Retinal pigment epithelial cell (primary cell): ENCODE results near the gene GRIA4.

Source experiments
- DNase-seq: peaks from one replicate; pipeline ENCODE4 v3.0.0-alpha.2; 2010; ENCODE audit warnings: low read depth
- H3K4me3 ChIP-seq: 2 replicates; pipeline ENCODE4 v1.5.1; 2011; ENCODE audit warnings: mild to moderate bottlenecking, low read length, control low read depth, moderate library complexity
- CTCF ChIP-seq: conservative IDR thresholded peaks from 2 replicates; pipeline ENCODE4 v1.5.1; 2011; ENCODE audit warnings: low read depth, low read length, control low read depth, inconsistent platforms

GRIA4 gene

GRCh38 chr11:105968021-105968697 lies 358.3 kb downstream of the GRIA4 start:
- peak; percentile 32 for DNase-seq

DNA sequence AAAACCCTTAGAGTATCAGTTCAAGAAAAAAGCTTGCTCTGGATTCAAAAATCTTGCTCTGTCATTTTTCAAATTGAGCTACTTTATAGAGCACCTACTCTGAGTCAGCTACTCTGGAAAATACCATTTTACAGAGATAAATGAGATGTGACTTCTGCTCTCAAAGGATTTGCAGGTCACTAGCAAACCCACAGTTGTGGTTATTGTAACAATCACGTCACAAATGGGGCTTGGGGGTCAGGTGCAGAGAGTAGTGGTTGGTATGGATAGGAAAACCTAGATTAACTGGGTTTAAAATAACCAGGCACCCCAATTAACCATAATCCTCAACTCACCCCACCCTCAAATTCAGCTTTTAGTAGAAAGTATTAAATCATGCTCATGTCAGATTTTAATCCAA lies 359.9 kb downstream of the GRIA4 start:
- DNase-seq: peak; percentile 4
- no peak overlapping the region for H3K4me3 ChIP-seq
- TF ChIP-seq CTCF: no peak

More at GRCh38 chr11:105968021-105968697, 358.3 kb downstream of the GRIA4 start:
- no peak for TF ChIP-seq CTCF
- H3K4me3 ChIP-seq: no peak overlapping the region

- H3K4me3 ChIP-seq: no peak overlapping the region
- no peak for DNase-seq
- no peak for TF ChIP-seq CTCF
These were observed 365.3 kb downstream of the GRIA4 start for GRCh38 chr11:105975128-105975527.

- no peak for TF ChIP-seq CTCF
- no peak for DNase-seq
- H3K4me3 ChIP-seq: no peak overlapping the region
These were observed 370.3 kb downstream of the GRIA4 start for GRCh38 chr11:105979997-105980703.

DNA sequence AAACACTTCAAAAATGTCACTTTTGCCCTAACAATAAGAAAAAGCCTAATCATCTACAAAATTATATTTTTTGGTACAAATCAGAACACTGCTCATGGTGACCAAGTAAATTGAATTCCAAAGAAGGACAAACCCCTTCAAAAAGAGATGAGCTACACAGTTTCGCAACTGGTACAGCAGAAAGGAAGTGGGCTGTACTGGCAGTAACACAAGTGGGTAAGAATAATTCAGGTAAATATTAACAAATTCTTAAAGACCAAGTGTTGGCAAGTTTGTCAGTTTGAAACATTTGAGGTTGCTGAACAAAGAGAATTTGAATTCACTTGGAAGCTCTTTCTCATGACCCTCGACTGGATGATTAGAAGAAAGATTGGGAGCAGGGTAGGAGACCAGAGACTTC lies 376.7 kb downstream of the GRIA4 start:
- TF ChIP-seq CTCF: no peak
- DNase-seq: no peak

GRCh38 chr11:105988197-105988596 lies 378.3 kb downstream of the GRIA4 start:
- no peak overlapping the region for H3K4me3 ChIP-seq
- no peak for DNase-seq
- TF ChIP-seq CTCF: no peak

More for the DNA sequence above, 376.7 kb downstream of the GRIA4 start:
- no peak overlapping the region for H3K4me3 ChIP-seq

- no peak for DNase-seq
- no peak for TF ChIP-seq CTCF
These were observed 379.3 kb downstream of the GRIA4 start for GRCh38 chr11:105989124-105989523.

More at GRCh38 chr11:105989124-105989523, 379.3 kb downstream of the GRIA4 start:
- no peak overlapping the region for H3K4me3 ChIP-seq
